ENCODE data around the gene ATP4B. TPM values are rescaled to one million over a fixed set of nuclear protein-coding genes. Genes with fewer than 3 reads are reported as not detected.

The ATP4B gene
- total RNA-seq, 1 donor from 2014 or later: not detected

DNA sequence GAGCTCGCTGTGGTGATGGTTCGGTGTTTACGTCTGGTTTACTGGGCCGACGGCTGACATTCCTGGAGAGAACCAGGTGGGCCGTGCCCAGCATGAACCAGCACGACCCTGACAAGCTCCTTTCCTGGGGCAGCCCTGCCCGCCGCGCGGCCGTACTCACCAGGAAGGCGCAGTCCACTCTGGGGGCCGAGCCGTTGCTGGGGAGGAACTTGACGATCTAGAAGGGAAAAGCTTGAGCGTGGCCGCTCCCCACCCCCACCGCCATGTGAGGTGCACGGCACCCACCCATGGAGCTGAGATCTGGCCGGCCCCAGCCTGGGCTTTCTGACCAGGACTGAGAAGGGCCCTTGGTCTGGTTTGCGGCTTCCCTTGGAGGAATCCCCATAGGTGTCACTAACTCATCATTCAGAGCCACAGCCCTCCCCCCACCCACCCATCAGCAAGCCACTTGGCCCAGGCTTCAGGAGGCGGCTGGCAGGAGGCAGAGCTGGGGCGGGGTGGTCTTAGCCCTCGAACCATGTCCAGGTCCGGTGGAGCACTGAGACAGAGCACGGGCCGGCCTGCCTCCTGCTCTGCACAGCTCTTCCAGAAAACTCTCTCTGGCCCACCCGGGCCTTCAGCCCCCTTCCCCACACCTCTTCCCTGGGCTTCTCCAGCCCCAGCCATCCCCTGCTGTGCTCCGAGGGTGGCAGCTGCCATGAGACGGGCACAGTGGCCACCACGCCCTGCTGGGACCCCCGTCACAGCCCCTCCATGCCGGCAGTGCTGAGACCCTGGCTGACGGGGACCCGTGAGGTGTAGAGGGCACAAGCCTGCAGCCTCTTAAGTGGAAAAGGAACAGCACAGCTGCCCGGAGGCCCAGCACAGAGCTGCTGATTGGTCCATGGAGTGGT lies 6.2 kb downstream of the ATP4B start:
- Mint-ChIP-seq H3K4me3 (no peak overlapping the region), H3K4me1 (peaks cover 5% of the 10 kb centered on the region), H3K27me3 (ENCODE audit: low read depth) (no peaks in the 10 kb centered on the region), H3K9me3 (no peaks in the 10 kb centered on the region), H3K27ac (ENCODE audit: unreplicated experiment) (no peak overlapping the region), H3K36me3 (ENCODE audit: low read depth) (peaks cover 11% of the 10 kb centered on the region)
- TF ChIP-seq CTCF (conservative IDR thresholded peaks at IDR 0.05): no peak
- no peak for DNase-seq (ENCODE audit: low read depth, low spot score)

- DNase-seq (ENCODE audit: low read depth, low spot score): no peak
- no peaks in the 10 kb centered on the region for H3K27me3 Mint-ChIP-seq (ENCODE audit: low read depth)
- peaks cover 17% of the 10 kb centered on the region for H3K36me3 Mint-ChIP-seq (ENCODE audit: low read depth)
- H3K27ac Mint-ChIP-seq (ENCODE audit: unreplicated experiment): no peak overlapping the region
- peaks cover 5% of the 10 kb centered on the region for H3K4me1 Mint-ChIP-seq
- H3K9me3 Mint-ChIP-seq: no peaks in the 10 kb centered on the region
- no peak for TF ChIP-seq CTCF (conservative IDR thresholded peaks at IDR 0.05)
- H3K4me3 Mint-ChIP-seq: no peak overlapping the region
Measured at GRCh38 chr13:113650731-113651148, 7.3 kb downstream of the ATP4B start.

DNA sequence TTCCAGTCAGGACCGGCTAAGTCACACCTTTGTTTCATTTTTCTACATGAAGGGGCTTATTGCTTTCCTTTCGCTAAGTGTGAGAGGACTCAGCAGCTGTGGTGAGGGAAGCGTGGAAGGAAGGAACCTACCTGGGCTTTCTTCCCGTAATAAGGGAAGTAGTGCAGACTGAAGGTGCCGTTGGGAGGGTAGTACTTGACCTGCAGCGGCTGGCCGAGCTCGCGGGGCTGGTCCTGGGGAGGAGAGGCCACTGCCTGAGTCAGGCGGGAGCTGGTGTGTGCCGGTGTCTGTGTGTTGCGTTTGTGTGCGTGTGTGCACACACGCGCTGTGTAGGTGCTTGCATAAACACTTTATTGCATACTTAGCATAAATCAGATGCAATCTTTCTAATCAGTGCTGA lies 7.7 kb downstream of the ATP4B start:
- TF ChIP-seq CTCF (conservative IDR thresholded peaks at IDR 0.05): no peak
- Mint-ChIP-seq H3K9me3 (no peaks in the 10 kb centered on the region), H3K4me1 (peaks cover under 1% of the 10 kb centered on the region), H3K27me3 (ENCODE audit: low read depth) (no peaks in the 10 kb centered on the region), H3K36me3 (ENCODE audit: low read depth) (peaks cover 18% of the 10 kb centered on the region), H3K27ac (ENCODE audit: unreplicated experiment) (no peak overlapping the region), H3K4me3 (no peak overlapping the region)
- no peak for DNase-seq (ENCODE audit: low read depth, low spot score)

- Mint-ChIP-seq H3K27ac (ENCODE audit: unreplicated experiment) (no peak overlapping the region), H3K4me3 (no peak overlapping the region)
- no peak for DNase-seq (ENCODE audit: low read depth, low spot score)
Measured at GRCh38 chr13:113649212-113649611, 8.8 kb downstream of the ATP4B start.

GRCh38 chr13:113648216-113648610 lies 9.8 kb downstream of the ATP4B start:
- peak overlapping the region; percentile 20 for H3K27ac Mint-ChIP-seq (ENCODE audit: unreplicated experiment)
- no peak for DNase-seq (ENCODE audit: low read depth, low spot score)
- H3K4me3 Mint-ChIP-seq: no peak overlapping the region

More at GRCh38 chr13:113649212-113649611, 8.8 kb downstream of the ATP4B start:
- no peaks in the 10 kb centered on the region for H3K4me1 Mint-ChIP-seq
- no peaks in the 10 kb centered on the region for H3K27me3 Mint-ChIP-seq (ENCODE audit: low read depth)
- H3K36me3 Mint-ChIP-seq (ENCODE audit: low read depth): peaks cover 22% of the 10 kb centered on the region
- TF ChIP-seq CTCF (conservative IDR thresholded peaks at IDR 0.05): no peak
- H3K9me3 Mint-ChIP-seq: no peaks in the 10 kb centered on the region

More at GRCh38 chr13:113648216-113648610, 9.8 kb downstream of the ATP4B start:
- H3K27me3 Mint-ChIP-seq (ENCODE audit: low read depth): no peaks in the 10 kb centered on the region
- no peaks in the 10 kb centered on the region for H3K4me1 Mint-ChIP-seq
- no peaks in the 10 kb centered on the region for H3K9me3 Mint-ChIP-seq
- H3K36me3 Mint-ChIP-seq (ENCODE audit: low read depth): peaks cover 25% of the 10 kb centered on the region
- TF ChIP-seq CTCF (conservative IDR thresholded peaks at IDR 0.05): no peak

All from neural crest cell (in vitro differentiated cells).